T-helper 2 cell (primary cell): ENCODE data around the gene ENOX1.

ENCODE experiments used
- DNase-seq, 5 experiments: peaks; one replicate each; pipeline versions ENCODE4 v3.0.0 to v3.0.0-alpha.2; 2012 to 2022

ENOX1 gene

GRCh38 chr13:43271152-43271551 is 515.6 kb downstream of the ENOX1 start:
- DNase-seq = no peak

GRCh38 chr13:43270130-43270830 is 516.5 kb downstream of the ENOX1 start:
- no peak for DNase-seq

GRCh38 chr13:43269037-43269481 is 517.7 kb downstream of the ENOX1 start:
- DNase-seq = no peak

GRCh38 chr13:43268632-43269031 is 518.1 kb downstream of the ENOX1 start:
- DNase-seq = no peak

GRCh38 chr13:43267916-43268315 is 518.9 kb downstream of the ENOX1 start:
- DNase-seq = peak in 1 of 5 experiments; percentile 20

GRCh38 chr13:43266936-43267615 is 519.7 kb downstream of the ENOX1 start:
- DNase-seq = no peak

- DNase-seq = no peak
Measured at GRCh38 chr13:43265028-43265427, 521.7 kb downstream of the ENOX1 start.

- no peak for DNase-seq
Measured at GRCh38 chr13:43264458-43264857, 522.3 kb downstream of the ENOX1 start.

GRCh38 chr13:43263047-43263446 is 523.7 kb downstream of the ENOX1 start:
- no peak for DNase-seq

GRCh38 chr13:43260999-43261398 is 525.8 kb downstream of the ENOX1 start:
- no peak for DNase-seq

GRCh38 chr13:43258771-43259170 is 528.0 kb downstream of the ENOX1 start:
- DNase-seq = no peak

GRCh38 chr13:43257765-43258164 is 529.0 kb downstream of the ENOX1 start:
- no peak for DNase-seq

- no peak for DNase-seq
Measured at GRCh38 chr13:43251961-43252360, 534.8 kb downstream of the ENOX1 start.

GRCh38 chr13:43246382-43246781 is 540.4 kb downstream of the ENOX1 start:
- DNase-seq = no peak

- no peak for DNase-seq
Measured at GRCh38 chr13:43245374-43245964, 541.3 kb downstream of the ENOX1 start.

GRCh38 chr13:43244481-43244880 is 542.3 kb downstream of the ENOX1 start:
- DNase-seq = no peak

- DNase-seq = peak in 1 of 5 experiments; percentile 4
Measured at GRCh38 chr13:43243711-43244110, 543.1 kb downstream of the ENOX1 start.

- no peak for DNase-seq
Measured at GRCh38 chr13:43242040-43242439, 544.7 kb downstream of the ENOX1 start.

GRCh38 chr13:43240278-43240677 is 546.5 kb downstream of the ENOX1 start:
- DNase-seq = no peak

- no peak for DNase-seq
Measured at GRCh38 chr13:43239275-43239840, 547.4 kb downstream of the ENOX1 start.

GRCh38 chr13:43238341-43239083 is 548.3 kb downstream of the ENOX1 start:
- no peak for DNase-seq

GRCh38 chr13:43237616-43238015 is 549.2 kb downstream of the ENOX1 start:
- no peak for DNase-seq

GRCh38 chr13:43235028-43235427 is 551.7 kb downstream of the ENOX1 start:
- no peak for DNase-seq
